Hepatocyte (in vitro differentiated cells): ENCODE measurements around the gene AAK1.

Source experiments
- EZH2phosphoT487 ChIP-seq: fragments of 200-600 bp; sonication (generic); IDR thresholded peaks from one replicate; pipeline ENCODE4 v1.6.1; 2018; ENCODE audit warnings: antibody characterized with exemption, mild to moderate bottlenecking, low read depth, moderate library complexity; ENCODE audit not compliant: unreplicated experiment, severe bottlenecking
- TF ChIP-seq, protein P1 (sequence below): fragments of 200-600 bp; sonication (generic); IDR thresholded peaks from 2 replicates; pipeline ENCODE4 v1.5.1; 2016; ENCODE audit warnings: antibody characterized with exemption, mild to moderate bottlenecking; ENCODE audit not compliant: poor library complexity

GRCh38 chr2:69608109-69608508, 35.4 kb downstream of the AAK1 start:
- TF ChIP-seq EZH2phosphoT487 = no peak
- TF ChIP-seq, protein P1, sequence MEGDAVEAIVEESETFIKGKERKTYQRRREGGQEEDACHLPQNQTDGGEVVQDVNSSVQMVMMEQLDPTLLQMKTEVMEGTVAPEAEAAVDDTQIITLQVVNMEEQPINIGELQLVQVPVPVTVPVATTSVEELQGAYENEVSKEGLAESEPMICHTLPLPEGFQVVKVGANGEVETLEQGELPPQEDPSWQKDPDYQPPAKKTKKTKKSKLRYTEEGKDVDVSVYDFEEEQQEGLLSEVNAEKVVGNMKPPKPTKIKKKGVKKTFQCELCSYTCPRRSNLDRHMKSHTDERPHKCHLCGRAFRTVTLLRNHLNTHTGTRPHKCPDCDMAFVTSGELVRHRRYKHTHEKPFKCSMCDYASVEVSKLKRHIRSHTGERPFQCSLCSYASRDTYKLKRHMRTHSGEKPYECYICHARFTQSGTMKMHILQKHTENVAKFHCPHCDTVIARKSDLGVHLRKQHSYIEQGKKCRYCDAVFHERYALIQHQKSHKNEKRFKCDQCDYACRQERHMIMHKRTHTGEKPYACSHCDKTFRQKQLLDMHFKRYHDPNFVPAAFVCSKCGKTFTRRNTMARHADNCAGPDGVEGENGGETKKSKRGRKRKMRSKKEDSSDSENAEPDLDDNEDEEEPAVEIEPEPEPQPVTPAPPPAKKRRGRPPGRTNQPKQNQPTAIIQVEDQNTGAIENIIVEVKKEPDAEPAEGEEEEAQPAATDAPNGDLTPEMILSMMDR = no peak
